GM19468 (cell line): ENCODE measurements around the gene SHROOM4.

ENCODE experiments used
- ATAC-seq: cut with Tn5 transposase; IDR thresholded peaks from one replicate; pipeline ENCODE4 v1.9.1; 2021; ENCODE audit warnings: mild to moderate bottlenecking, moderate library complexity, moderate number of reproducible peaks; ENCODE audit not compliant: unreplicated experiment; ENCODE audit errors: extremely low read depth

Gene SHROOM4, protein sequence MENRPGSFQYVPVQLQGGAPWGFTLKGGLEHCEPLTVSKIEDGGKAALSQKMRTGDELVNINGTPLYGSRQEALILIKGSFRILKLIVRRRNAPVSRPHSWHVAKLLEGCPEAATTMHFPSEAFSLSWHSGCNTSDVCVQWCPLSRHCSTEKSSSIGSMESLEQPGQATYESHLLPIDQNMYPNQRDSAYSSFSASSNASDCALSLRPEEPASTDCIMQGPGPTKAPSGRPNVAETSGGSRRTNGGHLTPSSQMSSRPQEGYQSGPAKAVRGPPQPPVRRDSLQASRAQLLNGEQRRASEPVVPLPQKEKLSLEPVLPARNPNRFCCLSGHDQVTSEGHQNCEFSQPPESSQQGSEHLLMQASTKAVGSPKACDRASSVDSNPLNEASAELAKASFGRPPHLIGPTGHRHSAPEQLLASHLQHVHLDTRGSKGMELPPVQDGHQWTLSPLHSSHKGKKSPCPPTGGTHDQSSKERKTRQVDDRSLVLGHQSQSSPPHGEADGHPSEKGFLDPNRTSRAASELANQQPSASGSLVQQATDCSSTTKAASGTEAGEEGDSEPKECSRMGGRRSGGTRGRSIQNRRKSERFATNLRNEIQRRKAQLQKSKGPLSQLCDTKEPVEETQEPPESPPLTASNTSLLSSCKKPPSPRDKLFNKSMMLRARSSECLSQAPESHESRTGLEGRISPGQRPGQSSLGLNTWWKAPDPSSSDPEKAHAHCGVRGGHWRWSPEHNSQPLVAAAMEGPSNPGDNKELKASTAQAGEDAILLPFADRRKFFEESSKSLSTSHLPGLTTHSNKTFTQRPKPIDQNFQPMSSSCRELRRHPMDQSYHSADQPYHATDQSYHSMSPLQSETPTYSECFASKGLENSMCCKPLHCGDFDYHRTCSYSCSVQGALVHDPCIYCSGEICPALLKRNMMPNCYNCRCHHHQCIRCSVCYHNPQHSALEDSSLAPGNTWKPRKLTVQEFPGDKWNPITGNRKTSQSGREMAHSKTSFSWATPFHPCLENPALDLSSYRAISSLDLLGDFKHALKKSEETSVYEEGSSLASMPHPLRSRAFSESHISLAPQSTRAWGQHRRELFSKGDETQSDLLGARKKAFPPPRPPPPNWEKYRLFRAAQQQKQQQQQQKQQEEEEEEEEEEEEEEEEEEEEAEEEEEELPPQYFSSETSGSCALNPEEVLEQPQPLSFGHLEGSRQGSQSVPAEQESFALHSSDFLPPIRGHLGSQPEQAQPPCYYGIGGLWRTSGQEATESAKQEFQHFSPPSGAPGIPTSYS (N-terminal part only)

GRCh38 chrX:50813843-50814661 is at the start of gene SHROOM4:
Gene SHROOM4 (minus strand): TSS chrX:50814194. CDS start chrX:50814018, 176 bp downstream.
- ATAC-seq: no peak

GRCh38 chrX:50863471-50863870 is 49.5 kb upstream of the SHROOM4 start:
- ATAC-seq: no peak

DNA sequence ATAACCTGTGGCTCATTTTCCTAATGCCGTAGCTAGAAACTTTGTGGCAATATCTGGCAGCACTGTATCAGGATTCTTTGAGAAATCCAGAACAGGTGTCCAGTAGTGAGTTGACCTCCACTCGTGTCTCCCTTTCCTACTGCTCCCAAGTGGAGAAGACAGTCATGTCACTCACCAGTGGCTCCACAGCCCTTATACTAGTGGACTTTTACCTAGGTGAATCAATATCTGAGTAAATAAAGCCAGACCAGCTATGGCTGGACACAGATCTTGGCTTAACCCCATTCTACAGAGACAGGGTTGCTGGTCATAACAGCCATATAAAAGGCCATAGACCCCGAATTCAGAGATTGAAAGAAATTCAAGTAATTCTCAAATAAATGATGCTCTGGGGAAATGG is 46.5 kb upstream of the SHROOM4 start:
- ATAC-seq: no peak

DNA sequence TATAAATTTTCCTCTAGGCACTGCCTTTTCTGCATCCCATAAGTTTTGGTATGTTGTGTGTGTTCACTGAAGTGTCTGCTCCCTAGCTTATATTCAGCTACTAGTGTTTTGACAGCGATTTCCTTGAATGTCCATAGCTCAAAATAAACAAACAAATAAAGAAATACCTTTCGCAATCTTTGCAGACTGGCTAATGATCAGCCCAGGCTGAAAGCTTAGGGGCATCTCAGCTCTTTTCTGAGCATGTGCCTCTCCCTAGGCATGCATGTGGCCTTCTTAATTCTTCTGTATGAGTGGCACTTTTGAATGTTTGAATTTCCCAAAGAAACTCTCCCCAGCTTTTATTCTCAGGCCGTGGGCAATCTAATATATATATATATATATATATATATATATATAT is 44.6 kb upstream of the SHROOM4 start:
- no peak for ATAC-seq

DNA sequence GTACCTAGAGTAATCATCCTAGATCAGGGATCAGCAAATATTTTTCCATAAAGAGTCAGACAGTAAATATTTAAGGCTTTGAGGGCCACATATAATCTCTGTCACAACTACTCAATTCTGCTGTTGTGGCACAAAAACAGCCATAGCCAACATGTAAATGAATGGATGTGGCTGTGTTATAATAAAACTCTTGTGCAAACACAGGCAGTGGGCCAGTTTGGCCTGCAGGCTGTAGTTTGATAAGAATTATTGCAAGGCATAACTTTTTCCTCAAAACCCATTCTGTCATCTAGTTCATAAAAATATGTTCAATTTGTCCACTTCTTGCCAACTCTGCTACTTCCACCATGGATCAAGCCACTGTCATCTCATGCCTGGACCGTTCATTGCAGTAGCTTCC is 39.4 kb upstream of the SHROOM4 start:
- no peak for ATAC-seq

- no peak for ATAC-seq
Observed at GRCh38 chrX:50852524-50852923, 38.5 kb upstream of the SHROOM4 start.

DNA sequence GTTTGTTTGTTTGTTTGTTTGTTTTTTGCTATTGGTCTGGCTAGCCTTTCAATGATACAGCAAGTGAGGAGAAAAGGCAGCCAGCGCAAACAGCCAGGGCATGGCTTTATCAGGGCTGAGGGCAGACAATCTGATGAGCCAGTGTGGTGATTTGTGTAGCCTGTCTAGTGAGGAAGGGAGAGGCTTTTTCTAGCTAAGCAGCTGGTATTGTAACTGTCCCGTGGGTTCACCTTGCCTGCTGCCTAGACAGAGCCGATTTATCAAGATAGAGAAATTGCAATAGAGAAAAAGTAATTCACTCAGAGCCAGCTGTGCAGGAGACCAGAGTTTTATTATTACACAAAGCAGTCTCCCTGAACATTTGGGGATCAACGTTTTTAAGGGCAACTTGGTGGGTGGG is 28.2 kb upstream of the SHROOM4 start:
- no peak for ATAC-seq

DNA sequence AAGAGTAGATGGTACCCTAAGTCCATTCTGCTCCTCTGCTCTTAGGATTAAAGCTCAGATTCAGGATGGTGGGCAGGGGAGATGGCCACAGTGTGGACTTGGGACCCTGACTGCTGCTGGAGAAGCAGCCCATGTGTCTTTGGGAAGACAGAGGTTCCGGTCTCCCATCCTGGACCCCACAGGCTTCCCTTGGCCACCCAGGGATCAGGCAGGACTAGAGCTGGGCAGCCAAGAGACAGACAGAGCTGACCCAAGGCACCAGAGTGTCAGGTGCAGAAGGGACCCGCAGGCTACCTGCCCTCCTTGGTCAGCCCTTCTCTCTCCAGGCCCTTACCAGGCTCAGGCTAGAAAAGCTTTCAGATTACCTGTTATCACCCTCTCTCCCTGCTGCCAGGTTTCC is 25.7 kb upstream of the SHROOM4 start:
- no peak for ATAC-seq

GRCh38 chrX:50838820-50839600 is 25.0 kb upstream of the SHROOM4 start:
- ATAC-seq: no peak

DNA sequence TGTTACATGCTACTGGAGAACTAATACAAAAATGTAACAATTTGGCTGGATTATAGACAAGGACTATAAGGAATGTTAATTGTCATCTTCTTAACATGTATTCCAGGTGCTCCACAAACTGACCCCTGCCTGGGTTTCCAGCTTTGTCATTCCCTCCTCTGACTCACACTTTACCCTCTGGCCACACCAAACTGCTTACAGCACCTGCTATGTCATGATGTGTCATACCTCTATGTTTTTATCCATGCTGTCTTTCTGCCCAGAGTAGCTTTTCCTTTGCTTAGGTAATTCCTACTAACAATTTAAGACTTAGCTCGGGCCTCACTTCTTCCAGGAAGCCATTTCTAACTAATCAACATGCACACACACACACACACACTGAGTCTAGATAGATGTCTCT is 14.0 kb upstream of the SHROOM4 start:
- no peak for ATAC-seq

GRCh38 chrX:50825825-50826224 is 11.8 kb upstream of the SHROOM4 start:
- ATAC-seq: no peak

GRCh38 chrX:50818986-50819385 is 5.0 kb upstream of the SHROOM4 start:
- ATAC-seq: no peak

DNA sequence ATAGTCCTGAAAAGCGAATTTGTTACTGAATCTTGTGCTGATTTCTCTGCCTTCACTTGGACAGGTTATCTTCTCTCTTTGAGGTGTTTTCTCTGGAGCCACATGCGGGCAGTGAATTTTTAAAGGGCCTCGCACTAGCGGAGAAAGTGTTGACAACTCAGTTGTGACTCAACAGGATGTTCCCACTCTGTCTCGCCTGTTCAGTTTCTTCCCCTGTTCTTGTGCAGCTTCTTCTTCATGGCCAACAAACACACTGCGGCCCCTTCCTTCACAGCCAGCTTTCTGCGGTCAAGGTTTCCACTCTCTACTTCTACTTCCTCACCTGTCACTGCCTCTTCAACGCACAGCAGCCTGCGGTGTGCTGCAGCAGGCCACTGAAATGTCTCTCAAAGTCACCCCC is 1.1 kb upstream of the SHROOM4 start:
- ATAC-seq: no peak

GRCh38 chrX:50814701-50815100 is 707 bp upstream of the SHROOM4 start:
- ATAC-seq: no peak

GRCh38 chrX:50812995-50813842 is 775 bp downstream of the SHROOM4 start:
- no peak for ATAC-seq

- no peak for ATAC-seq
Observed at GRCh38 chrX:50805276-50805675, 8.7 kb downstream of the SHROOM4 start.

DNA sequence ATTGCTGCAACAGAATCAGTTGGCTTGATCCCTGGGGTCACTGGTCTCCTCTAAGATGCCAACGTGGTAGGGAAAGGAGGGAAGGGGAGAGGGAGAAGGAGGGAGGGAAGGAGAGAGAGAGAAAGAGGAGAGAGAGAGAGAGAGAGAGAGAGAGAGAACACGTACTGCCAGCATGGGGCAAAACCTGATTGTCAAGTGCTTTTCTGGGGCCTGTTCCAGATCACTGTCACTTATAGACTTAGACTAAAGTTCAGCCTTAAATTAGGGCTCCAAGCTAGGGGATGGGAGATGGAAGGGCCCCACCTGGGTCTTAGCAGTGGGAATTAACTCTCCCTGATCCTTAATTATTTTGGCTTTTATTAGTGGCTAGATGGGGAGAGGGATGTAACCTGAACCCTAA is 12.9 kb downstream of the SHROOM4 start:
- no peak for ATAC-seq

GRCh38 chrX:50799531-50799961 is 14.4 kb downstream of the SHROOM4 start:
- ATAC-seq: no peak
